Activated B cell treated with CpG ODN at 0.5 μM for 24 hours (primary cell): ENCODE data around the gene TP53I13. TPM values are rescaled to one million over a fixed set of nuclear protein-coding genes. Genes with fewer than 3 reads are reported as not detected.
A peak's percentile ranks its signal among the peaks of the same experiment; 100 is the strongest.

Experiments
- ATAC-seq: fragments of 200-7000 bp; cut with Tn5 transposase; one replicate; pipeline ENCODE4 v1.10.0; 2021; ENCODE audit warnings: low read depth, mild to moderate bottlenecking, moderate library complexity
- CTCF ChIA-PET: fragments of 350-600 bp; sonication (Branson Sonifier 250); formaldehyde crosslinking; loops from one replicate; lab custom pipeline; 2021; ENCODE audit warnings: antibody characterized with exemption; lab: Charles Lee
- POLR2A ChIA-PET: fragments of 350-600 bp; sonication (Branson Sonifier 250); formaldehyde crosslinking; loops from one replicate; lab custom pipeline; 2021; ENCODE audit warnings: antibody characterized with exemption; lab: Charles Lee
- DNase-seq: peaks from one replicate; pipeline ENCODE4 v3.0.0; 2022
- H3K27ac Mint-ChIP-seq: one replicate; pipeline ENCODE4 v1.8.0; 2020; ENCODE audit warnings: mixed read lengths
- H3K27me3 Mint-ChIP-seq: one replicate; pipeline ENCODE4 v1.8.0; 2021; ENCODE audit warnings: mixed read lengths
- H3K36me3 Mint-ChIP-seq: one replicate; pipeline ENCODE4 v1.8.0; 2021; ENCODE audit warnings: low read depth, mixed read lengths
- H3K4me1 Mint-ChIP-seq: one replicate; pipeline ENCODE4 v1.8.0; 2021; ENCODE audit warnings: mixed read lengths
- H3K4me3 Mint-ChIP-seq: one replicate; pipeline ENCODE4 v1.8.0; 2020; ENCODE audit warnings: mild to moderate bottlenecking, mixed read lengths
- H3K9me3 Mint-ChIP-seq: one replicate; pipeline ENCODE4 v1.8.0; 2020; ENCODE audit warnings: mixed read lengths
- CTCF ChIP-seq: fragments of 200-600 bp; IDR thresholded peaks from one replicate; pipeline ENCODE4 v1.8.0; 2022; ENCODE audit warnings: antibody characterized with exemption, mild to moderate bottlenecking
- intact Hi-C: fragments of 100-400 bp; cut with micrococcal nuclease; formaldehyde crosslinking; loops from one replicate; pipeline ENCODE4 v1.15.1; 2024
- total RNA-seq: library from RNA; stranded (reverse); gene quantifications from 2 replicates; pipeline ENCODE4 v1.2.3, GENCODE V29; 2022

TP53I13 gene
- total RNA-seq, 1 donor from 2014 or later, result 71.2 TPM

- peak overlapping the region; percentile 72 for H3K27ac Mint-ChIP-seq
- TF ChIP-seq CTCF, result peak; percentile 25
- no peaks in the 10 kb centered on the region for H3K9me3 Mint-ChIP-seq
- POLR2A ChIA-PET, result interaction anchor here (0.6 to 3.2 kb wide), 21 partner anchors 8 to 469 kb away, joined by 3 to 18 read pairs (median 5); partner anchors contain the start of genes ABHD15, ANKRD13B, SSH2 and TAOK1
- H3K27me3 Mint-ChIP-seq, result peaks cover 3% of the 10 kb centered on the region
- intact Hi-C loops, result loop anchor here (1.0 to 10.0 kb wide), 5 partner anchors 21 to 473 kb away; no protein-coding TSS in a partner anchor
- peak; percentile 40 for ATAC-seq
- H3K4me3 Mint-ChIP-seq, result peak overlapping the region; percentile 83
- no peaks in the 10 kb centered on the region for H3K36me3 Mint-ChIP-seq
- H3K4me1 Mint-ChIP-seq, result peaks cover 49% of the 10 kb centered on the region
- DNase-seq, result peak; percentile 80
- CTCF ChIA-PET, result interaction anchor here (0.6 to 4.2 kb wide), 28 partner anchors 9 to 476 kb away, joined by 3 to 57 read pairs (median 4); partner anchors contain the start of genes ANKRD13B and SSH2
These were observed 49.2 kb downstream of the TP53I13 start for GRCh38 chr17:29617481-29618271.

GRCh38 chr17:29618272-29619065 is 50.0 kb downstream of the TP53I13 start:
- POLR2A ChIA-PET, result interaction anchor here (0.6 to 3.2 kb wide), 16 partner anchors 8 to 469 kb away, joined by 3 to 18 read pairs (median 6); partner anchors contain the start of genes ABHD15, ANKRD13B, SSH2 and TP53I13
- ATAC-seq, result no peak
- peaks cover 57% of the 10 kb centered on the region for H3K4me1 Mint-ChIP-seq
- H3K27me3 Mint-ChIP-seq, result peaks cover 3% of the 10 kb centered on the region
- peak overlapping the region; percentile 46 for H3K4me3 Mint-ChIP-seq
- H3K9me3 Mint-ChIP-seq, result no peaks in the 10 kb centered on the region
- no peak overlapping the region for H3K27ac Mint-ChIP-seq
- intact Hi-C loops, result loop anchor here (1.0 to 10.0 kb wide), 2 partner anchors 38 to 474 kb away; no protein-coding TSS in a partner anchor
- CTCF ChIA-PET, result interaction anchor here (0.9 to 4.2 kb wide), 16 partner anchors 21 to 475 kb away, joined by 3 to 57 read pairs (median 10); partner anchors contain the start of genes ANKRD13B and SSH2
- DNase-seq, result no peak
- no peaks in the 10 kb centered on the region for H3K36me3 Mint-ChIP-seq
- no peak for TF ChIP-seq CTCF

- Mint-ChIP-seq H3K4me3 (no peak overlapping the region), H3K4me1 (peaks cover 57% of the 10 kb centered on the region)
These were observed 50.8 kb downstream of the TP53I13 start for GRCh38 chr17:29619251-29619650.

GRCh38 chr17:29620271-29620670 is 51.8 kb downstream of the TP53I13 start:
- DNase-seq (no peak), ATAC-seq (no peak)
- no peak for TF ChIP-seq CTCF
- no peak overlapping the region for H3K27ac Mint-ChIP-seq
- ChIA-PET POLR2A (no interaction called here), CTCF (no interaction called here)
- H3K27me3 Mint-ChIP-seq, result peaks cover 3% of the 10 kb centered on the region
- H3K4me3 Mint-ChIP-seq, result no peak overlapping the region
- intact Hi-C loops, result no loop called here
- no peaks in the 10 kb centered on the region for H3K36me3 Mint-ChIP-seq
- H3K9me3 Mint-ChIP-seq, result no peaks in the 10 kb centered on the region
- peaks cover 52% of the 10 kb centered on the region for H3K4me1 Mint-ChIP-seq

More at GRCh38 chr17:29619251-29619650, 50.8 kb downstream of the TP53I13 start:
- no peak for ATAC-seq
- Mint-ChIP-seq H3K27ac (no peak overlapping the region), H3K36me3 (no peaks in the 10 kb centered on the region), H3K9me3 (no peaks in the 10 kb centered on the region), H3K27me3 (peaks cover 3% of the 10 kb centered on the region)
- intact Hi-C loops, result loop anchor here (10.0 kb wide), 1 partner anchor 474 kb away; no protein-coding TSS in a partner anchor
- POLR2A ChIA-PET, result interaction anchor here (3.2 kb wide), 1 partner anchor 27 kb away, joined by 16 read pairs; the partner anchor contains the start of gene ANKRD13B
- no peak for TF ChIP-seq CTCF
- CTCF ChIA-PET, result interaction anchor here (3.0 to 3.4 kb wide), 2 partner anchors 20 to 28 kb away, joined by 19 to 20 read pairs; no protein-coding TSS in a partner anchor
- no peak for DNase-seq
